DLD1 (cell line): ENCODE data around the gene HAPLN2.

Experiments used
- in situ Hi-C: cut with HindIII; loops from 2 replicates; pipeline ENCODE4 v1.10.0; 2017; ENCODE audit warnings: low sequenced_read_pairs

HAPLN2 gene

GRCh38 chr1:156643778-156644092 is 24.5 kb downstream of the HAPLN2 start:
- in situ Hi-C loops, result no loop called here

GRCh38 chr1:156644146-156644545 is 24.9 kb downstream of the HAPLN2 start:
- in situ Hi-C loops, result no loop called here

- in situ Hi-C loops, result no loop called here
Observed at GRCh38 chr1:156644640-156645039, 25.4 kb downstream of the HAPLN2 start.

DNA sequence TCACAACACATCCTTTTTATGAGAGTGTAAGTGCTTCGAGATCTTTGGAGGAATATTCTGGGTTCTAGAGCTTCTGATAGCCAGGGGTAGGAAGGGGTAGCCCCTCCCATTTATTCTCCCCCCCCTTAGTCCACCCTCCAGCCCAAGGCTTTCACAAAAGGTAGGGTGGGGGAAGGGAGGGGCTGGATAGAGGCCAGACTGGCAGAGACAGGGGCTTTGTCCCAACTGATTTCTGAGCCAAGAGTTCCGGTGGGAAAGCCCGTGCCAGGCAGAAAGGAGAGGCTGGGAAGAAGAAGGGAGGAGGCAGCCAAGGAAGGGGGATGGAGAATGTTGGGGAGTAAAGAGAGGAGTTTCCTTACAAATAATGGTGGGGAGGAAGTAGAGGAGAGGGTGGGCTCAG is 25.8 kb downstream of the HAPLN2 start:
- in situ Hi-C loops, result no loop called here

DNA sequence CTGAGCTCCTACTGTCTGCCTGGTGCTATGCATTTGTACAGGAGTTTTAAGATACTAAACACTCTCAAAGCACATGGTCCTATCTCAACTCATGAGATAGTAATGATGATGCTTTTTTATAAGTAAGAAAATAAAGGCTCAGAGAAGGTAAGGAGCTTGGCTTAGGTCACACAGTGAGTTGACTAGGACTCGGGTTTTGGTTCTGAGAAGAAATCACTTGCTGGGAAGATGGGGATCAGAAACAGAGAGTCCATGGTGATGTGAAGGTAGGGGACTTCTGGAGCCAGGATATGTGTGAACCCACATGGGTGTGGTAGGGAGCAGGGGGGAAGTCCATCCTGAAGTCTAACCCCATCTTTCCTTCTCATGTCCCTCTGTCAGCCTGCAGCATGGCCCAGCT is 26.5 kb downstream of the HAPLN2 start:
- in situ Hi-C loops, result no loop called here

DNA sequence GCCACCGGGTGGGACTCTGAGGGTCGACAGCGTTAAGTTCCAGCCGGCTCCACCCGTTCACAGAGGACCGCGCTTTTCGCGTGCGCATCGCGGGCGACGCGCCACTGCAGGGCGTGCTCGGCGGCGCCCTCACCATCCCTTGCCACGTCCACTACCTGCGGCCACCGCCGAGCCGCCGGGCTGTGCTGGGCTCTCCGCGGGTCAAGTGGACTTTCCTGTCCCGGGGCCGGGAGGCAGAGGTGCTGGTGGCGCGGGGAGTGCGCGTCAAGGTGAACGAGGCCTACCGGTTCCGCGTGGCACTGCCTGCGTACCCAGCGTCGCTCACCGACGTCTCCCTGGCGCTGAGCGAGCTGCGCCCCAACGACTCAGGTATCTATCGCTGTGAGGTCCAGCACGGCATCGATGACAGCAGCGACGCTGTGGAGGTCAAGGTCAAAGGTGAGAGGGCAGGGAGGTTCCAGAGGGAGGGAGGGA is 27.6 kb downstream of the HAPLN2 start:
- in situ Hi-C loops, result no loop called here

DNA sequence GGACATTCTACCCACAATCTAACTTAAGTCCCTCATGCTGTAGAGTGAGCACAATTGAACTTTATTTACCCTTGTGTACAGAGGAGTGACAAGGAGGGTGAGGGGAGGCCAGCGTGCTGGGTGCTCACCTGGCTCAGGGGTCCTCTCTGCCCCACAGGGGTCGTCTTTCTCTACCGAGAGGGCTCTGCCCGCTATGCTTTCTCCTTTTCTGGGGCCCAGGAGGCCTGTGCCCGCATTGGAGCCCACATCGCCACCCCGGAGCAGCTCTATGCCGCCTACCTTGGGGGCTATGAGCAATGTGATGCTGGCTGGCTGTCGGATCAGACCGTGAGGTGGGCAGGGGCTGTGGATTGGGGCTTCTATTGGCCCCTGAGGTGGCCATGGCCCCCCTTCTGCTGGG is 28.1 kb downstream of the HAPLN2 start:
- in situ Hi-C loops, result no loop called here

- in situ Hi-C loops, result no loop called here
Observed at GRCh38 chr1:156648496-156648895, 29.3 kb downstream of the HAPLN2 start.

DNA sequence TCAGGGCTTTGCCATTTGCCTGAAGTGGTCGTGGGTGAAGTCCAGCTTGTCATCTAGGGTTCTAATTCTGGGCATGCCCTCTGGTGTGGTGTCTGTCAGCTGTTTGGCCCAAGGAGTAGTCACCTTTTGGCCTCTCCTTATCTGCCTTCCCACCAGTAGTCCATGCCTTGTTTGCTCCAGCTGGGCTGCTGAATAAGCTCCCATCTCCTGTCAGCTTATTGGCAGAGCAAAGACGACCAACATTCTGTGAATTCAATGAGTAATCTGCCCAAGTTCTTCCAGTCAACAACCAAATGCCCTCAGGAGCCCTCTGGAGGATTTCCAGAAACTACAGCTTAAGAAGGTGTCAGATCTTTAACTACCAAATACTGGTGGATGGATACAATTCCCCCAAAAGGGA is 29.7 kb downstream of the HAPLN2 start:
- in situ Hi-C loops, result no loop called here

DNA sequence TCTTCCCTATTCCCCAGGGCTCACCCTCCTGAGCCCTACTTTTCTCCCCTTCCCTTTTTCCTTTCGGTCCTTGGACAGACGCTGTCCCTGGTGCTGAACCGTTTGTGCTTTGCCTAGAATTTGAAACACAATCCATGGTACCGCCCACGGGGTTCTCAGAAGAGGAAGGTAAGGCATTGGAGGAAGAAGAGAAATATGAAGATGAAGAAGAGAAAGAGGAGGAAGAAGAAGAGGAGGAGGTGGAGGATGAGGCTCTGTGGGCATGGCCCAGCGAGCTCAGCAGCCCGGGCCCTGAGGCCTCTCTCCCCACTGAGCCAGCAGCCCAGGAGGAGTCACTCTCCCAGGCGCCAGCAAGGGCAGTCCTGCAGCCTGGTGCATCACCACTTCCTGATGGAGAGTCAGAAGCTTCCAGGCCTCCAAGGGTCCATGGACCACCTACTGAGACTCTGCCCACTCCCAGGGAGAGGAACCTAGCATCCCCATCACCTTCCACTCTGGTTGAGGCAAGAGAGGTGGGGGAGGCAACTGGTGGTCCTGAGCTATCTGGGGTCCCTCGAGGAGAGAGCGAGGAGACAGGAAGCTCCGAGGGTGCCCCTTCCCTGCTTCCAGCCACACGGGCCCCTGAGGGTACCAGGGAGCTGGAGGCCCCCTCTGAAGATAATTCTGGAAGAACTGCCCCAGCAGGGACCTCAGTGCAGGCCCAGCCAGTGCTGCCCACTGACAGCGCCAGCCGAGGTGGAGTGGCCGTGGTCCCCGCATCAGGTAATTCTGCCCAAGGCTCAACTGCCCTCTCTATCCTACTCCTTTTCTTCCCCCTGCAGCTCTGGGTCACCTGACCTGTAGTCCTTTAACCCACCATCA is 33.1 kb downstream of the HAPLN2 start:
- in situ Hi-C loops, result no loop called here

GRCh38 chr1:156652992-156653355 is 33.8 kb downstream of the HAPLN2 start:
- in situ Hi-C loops, result no loop called here

DNA sequence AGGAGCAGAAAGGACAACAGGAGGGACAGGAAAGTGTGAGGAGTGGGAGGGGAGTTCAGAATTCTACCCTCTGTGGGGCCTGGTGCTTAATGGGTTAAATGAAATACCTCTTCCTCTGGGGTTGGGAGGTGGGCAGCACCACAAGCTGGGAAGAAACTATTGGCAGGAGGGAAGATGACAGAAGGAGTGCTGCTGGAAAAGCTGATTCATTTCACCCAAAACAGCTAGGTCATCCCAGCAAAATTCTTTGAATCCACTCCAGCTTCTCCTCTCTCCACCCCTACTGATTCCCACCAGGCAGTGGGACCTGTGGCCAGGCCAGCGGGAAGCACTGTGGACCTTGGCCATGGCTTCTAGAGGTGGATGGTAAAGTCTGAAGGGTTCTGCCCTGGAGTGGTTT is 35.5 kb downstream of the HAPLN2 start:
- in situ Hi-C loops, result no loop called here

- in situ Hi-C loops, result no loop called here
Observed at GRCh38 chr1:156655151-156655903, 36.1 kb downstream of the HAPLN2 start.

GRCh38 chr1:156655904-156656516 is 36.8 kb downstream of the HAPLN2 start:
- in situ Hi-C loops, result no loop called here

GRCh38 chr1:156656806-156657740 is 37.9 kb downstream of the HAPLN2 start:
- in situ Hi-C loops, result no loop called here

- in situ Hi-C loops, result no loop called here
Observed at GRCh38 chr1:156657741-156658319, 38.6 kb downstream of the HAPLN2 start.

GRCh38 chr1:156658496-156658895 is 39.3 kb downstream of the HAPLN2 start:
- in situ Hi-C loops, result no loop called here

DNA sequence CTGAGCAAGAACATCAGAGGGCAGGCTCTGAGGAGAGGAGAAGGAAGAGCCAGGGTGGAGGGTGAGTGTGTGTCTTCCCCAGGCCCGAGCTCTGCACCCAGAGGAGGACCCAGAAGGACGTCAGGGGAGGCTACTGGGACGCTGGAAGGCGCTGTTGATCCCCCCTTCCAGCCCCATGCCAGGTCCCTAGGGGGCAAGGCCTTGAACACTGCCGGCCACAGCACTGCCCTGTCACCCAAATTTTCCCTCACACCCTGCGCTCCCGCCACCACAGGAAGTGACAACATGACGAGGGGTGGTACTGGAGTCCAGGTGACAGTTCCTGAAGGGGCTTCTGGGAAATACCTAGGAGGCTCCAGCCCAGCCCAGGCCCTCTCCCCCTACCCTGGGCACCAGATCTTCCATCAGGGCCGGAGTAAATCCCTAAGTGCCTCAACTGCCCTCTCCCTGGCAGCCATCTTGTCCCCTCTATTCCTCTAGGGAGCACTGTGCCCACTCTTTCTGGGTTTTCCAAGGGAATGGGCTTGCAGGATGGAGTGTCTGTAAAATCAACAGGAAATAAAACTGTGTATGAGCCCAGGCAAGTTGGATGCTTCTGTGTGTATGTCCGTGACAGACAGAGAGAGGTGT is 39.8 kb downstream of the HAPLN2 start:
- in situ Hi-C loops, result no loop called here

DNA sequence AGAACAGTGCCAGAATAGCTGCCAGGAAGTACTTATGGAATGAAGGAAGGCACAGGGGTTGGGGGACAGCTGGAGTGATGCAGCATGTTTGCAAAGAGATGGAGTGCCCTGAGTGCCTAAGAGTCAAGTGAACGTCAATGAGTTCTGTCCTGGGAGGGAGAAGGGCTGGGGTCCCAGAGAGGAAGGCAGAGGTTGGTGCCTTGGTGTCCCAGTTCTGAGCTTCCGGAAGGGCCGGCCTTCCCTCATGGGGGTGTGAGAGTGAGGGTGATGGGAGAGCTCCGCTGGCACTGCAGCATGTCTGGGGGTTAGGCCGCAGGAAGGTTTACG is 40.4 kb downstream of the HAPLN2 start:
- in situ Hi-C loops, result no loop called here
